ENCODE data around the gene CTIF.

Gene CTIF

GRCh38 chr18:48894799-48895346 lies 356.0 kb downstream of the CTIF start:
- DNase-seq: no peak

- DNase-seq: no peak
Observed at GRCh38 chr18:48896326-48896874, 357.6 kb downstream of the CTIF start.

- DNase-seq: no peak
Observed at GRCh38 chr18:48896875-48897511, 358.2 kb downstream of the CTIF start.

- no peak for DNase-seq
Observed at GRCh38 chr18:48897531-48897930, 358.7 kb downstream of the CTIF start.

GRCh38 chr18:48898521-48898920 lies 359.7 kb downstream of the CTIF start:
- no peak for DNase-seq

- no peak for DNase-seq
Observed at GRCh38 chr18:48899558-48900174, 360.8 kb downstream of the CTIF start.

GRCh38 chr18:48900469-48900868 lies 361.6 kb downstream of the CTIF start:
- DNase-seq: no peak

- no peak for DNase-seq
Observed at GRCh38 chr18:48901145-48902022, 362.6 kb downstream of the CTIF start.

- DNase-seq: no peak
Observed at GRCh38 chr18:48902023-48902855, 363.4 kb downstream of the CTIF start.

- DNase-seq: no peak
Observed at GRCh38 chr18:48902856-48903601, 364.2 kb downstream of the CTIF start.

- DNase-seq: no peak
Observed at GRCh38 chr18:48904091-48904490, 365.3 kb downstream of the CTIF start.

- DNase-seq: no peak
Observed at GRCh38 chr18:48904847-48905394, 366.1 kb downstream of the CTIF start.

GRCh38 chr18:48905513-48905912 lies 366.7 kb downstream of the CTIF start:
- DNase-seq: no peak

GRCh38 chr18:48908916-48909315 lies 370.1 kb downstream of the CTIF start:
- DNase-seq: no peak

GRCh38 chr18:48909721-48910120 lies 370.9 kb downstream of the CTIF start:
- no peak for DNase-seq

- DNase-seq: no peak
Observed at GRCh38 chr18:48910972-48911545, 372.2 kb downstream of the CTIF start.
